ENCODE data around the gene VWA1. TPM values are rescaled to one million over a fixed set of nuclear protein-coding genes. Genes with fewer than 3 reads are reported as not detected.

Gene VWA1
- total RNA-seq, 3 donors from 2014 or later = 13.0 to 44.8 (median 35.7) TPM

GRCh38 chr1:1390675-1391074 is 44.8 kb upstream of the VWA1 start:
- Histone ChIP-seq H3K27me3 (no peaks in the 10 kb centered on the region), H3K36me3 (peaks cover 36% of the 10 kb centered on the region), H3K4me1 (no peaks in the 10 kb centered on the region), H3K9me3 (no peaks in the 10 kb centered on the region), H3K27ac (no peak overlapping the region), H3K4me3 (no peak overlapping the region)
- TF ChIP-seq POLR2A (IDR thresholded peaks at IDR 0.05) (no peak), POLR2AphosphoS5 (IDR thresholded peaks at IDR 0.05) (no peak)
- TF ChIP-seq, protein P1, sequence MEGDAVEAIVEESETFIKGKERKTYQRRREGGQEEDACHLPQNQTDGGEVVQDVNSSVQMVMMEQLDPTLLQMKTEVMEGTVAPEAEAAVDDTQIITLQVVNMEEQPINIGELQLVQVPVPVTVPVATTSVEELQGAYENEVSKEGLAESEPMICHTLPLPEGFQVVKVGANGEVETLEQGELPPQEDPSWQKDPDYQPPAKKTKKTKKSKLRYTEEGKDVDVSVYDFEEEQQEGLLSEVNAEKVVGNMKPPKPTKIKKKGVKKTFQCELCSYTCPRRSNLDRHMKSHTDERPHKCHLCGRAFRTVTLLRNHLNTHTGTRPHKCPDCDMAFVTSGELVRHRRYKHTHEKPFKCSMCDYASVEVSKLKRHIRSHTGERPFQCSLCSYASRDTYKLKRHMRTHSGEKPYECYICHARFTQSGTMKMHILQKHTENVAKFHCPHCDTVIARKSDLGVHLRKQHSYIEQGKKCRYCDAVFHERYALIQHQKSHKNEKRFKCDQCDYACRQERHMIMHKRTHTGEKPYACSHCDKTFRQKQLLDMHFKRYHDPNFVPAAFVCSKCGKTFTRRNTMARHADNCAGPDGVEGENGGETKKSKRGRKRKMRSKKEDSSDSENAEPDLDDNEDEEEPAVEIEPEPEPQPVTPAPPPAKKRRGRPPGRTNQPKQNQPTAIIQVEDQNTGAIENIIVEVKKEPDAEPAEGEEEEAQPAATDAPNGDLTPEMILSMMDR (IDR thresholded peaks at IDR 0.05) = no peak
- intact Hi-C loops (cut with DNase I; ENCODE audit: low total_unique reads) = no loop called here
- no peak for DNase-seq (ENCODE audit: low spot score in 2 of 2)

- no peaks in the 10 kb centered on the region for H3K9me3 ChIP-seq
- TF ChIP-seq POLR2A (IDR thresholded peaks at IDR 0.05) = no peak
- TF ChIP-seq POLR2AphosphoS5 (IDR thresholded peaks at IDR 0.05) = no peak
- TF ChIP-seq, protein P1 (IDR thresholded peaks at IDR 0.05) = no peak
- no peaks in the 10 kb centered on the region for H3K27me3 ChIP-seq
- peaks cover 36% of the 10 kb centered on the region for H3K36me3 ChIP-seq
- no peak overlapping the region for H3K4me3 ChIP-seq
- no peak for DNase-seq (ENCODE audit: low spot score in 2 of 2)
- no peaks in the 10 kb centered on the region for H3K4me1 ChIP-seq
- intact Hi-C loops (cut with DNase I; ENCODE audit: low total_unique reads) = no loop called here
- H3K27ac ChIP-seq = no peak overlapping the region
Measured at GRCh38 chr1:1391225-1391624, 44.3 kb upstream of the VWA1 start.

GRCh38 chr1:1393014-1393413 is 42.5 kb upstream of the VWA1 start:
- intact Hi-C loops (cut with DNase I; ENCODE audit: low total_unique reads) = no loop called here
- DNase-seq (ENCODE audit: low spot score in 2 of 2) = no peak
- no peaks in the 10 kb centered on the region for H3K9me3 ChIP-seq
- H3K4me3 ChIP-seq = no peak overlapping the region
- peaks cover 0 to 4% of the 10 kb centered on the region in 2 donors for H3K4me1 ChIP-seq
- H3K36me3 ChIP-seq = peaks cover 21% of the 10 kb centered on the region
- no peak overlapping the region for H3K27ac ChIP-seq
- no peaks in the 10 kb centered on the region for H3K27me3 ChIP-seq
- no peak for TF ChIP-seq POLR2A (IDR thresholded peaks at IDR 0.05)
- TF ChIP-seq, protein P1 (IDR thresholded peaks at IDR 0.05) = no peak
- no peak for TF ChIP-seq POLR2AphosphoS5 (IDR thresholded peaks at IDR 0.05)

DNA sequence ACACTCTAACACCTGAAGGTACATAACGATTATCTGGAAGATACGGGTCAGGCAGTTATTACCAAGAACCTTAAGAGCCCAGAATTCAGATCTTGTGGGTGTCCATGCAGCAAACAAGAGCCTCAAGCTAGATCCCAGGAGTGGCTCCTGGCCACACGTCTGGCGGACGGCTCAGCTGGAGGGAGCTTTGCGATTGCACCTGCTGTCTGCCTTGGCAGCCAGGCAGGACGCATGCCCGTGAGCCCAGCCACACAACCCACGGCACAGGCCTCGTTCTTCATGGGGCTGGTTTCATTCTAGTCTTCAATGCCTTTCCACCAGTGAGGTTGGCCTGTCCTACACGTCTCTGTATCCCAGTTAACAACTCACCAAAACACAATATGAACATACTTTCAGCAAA is 42.1 kb upstream of the VWA1 start:
- no peaks in the 10 kb centered on the region for H3K27me3 ChIP-seq
- no peak overlapping the region for H3K27ac ChIP-seq
- H3K9me3 ChIP-seq = no peaks in the 10 kb centered on the region
- peaks cover 0 to 8% of the 10 kb centered on the region in 2 donors for H3K4me1 ChIP-seq
- TF ChIP-seq POLR2A (IDR thresholded peaks at IDR 0.05) = no peak
- TF ChIP-seq, protein P1 (IDR thresholded peaks at IDR 0.05) = no peak
- TF ChIP-seq POLR2AphosphoS5 (IDR thresholded peaks at IDR 0.05) = no peak
- H3K36me3 ChIP-seq = peaks cover 20% of the 10 kb centered on the region
- no peak overlapping the region for H3K4me3 ChIP-seq
- intact Hi-C loops (cut with DNase I; ENCODE audit: low total_unique reads) = no loop called here
- no peak for DNase-seq (ENCODE audit: low spot score in 2 of 2)

- Histone ChIP-seq H3K27ac (no peak overlapping the region), H3K9me3 (no peaks in the 10 kb centered on the region), H3K4me3 (no peak overlapping the region), H3K4me1 (peaks cover 0 to 9% of the 10 kb centered on the region in 2 donors), H3K27me3 (no peaks in the 10 kb centered on the region), H3K36me3 (peaks cover 20% of the 10 kb centered on the region)
- intact Hi-C loops (cut with DNase I; ENCODE audit: low total_unique reads) = no loop called here
- TF ChIP-seq POLR2A (IDR thresholded peaks at IDR 0.05) = no peak
- TF ChIP-seq POLR2AphosphoS5 (IDR thresholded peaks at IDR 0.05) = no peak
- TF ChIP-seq, protein P1 (IDR thresholded peaks at IDR 0.05) = no peak
- DNase-seq (ENCODE audit: low spot score in 2 of 2) = no peak
Measured at GRCh38 chr1:1394116-1394515, 41.4 kb upstream of the VWA1 start.

Data from breast epithelium (tissue), 4 donors.